ENCODE measurements around the gene FAM43A.
A peak's percentile ranks its signal among the peaks of the same experiment; 100 is the strongest.

FAM43A gene

GRCh38 chr3:194654443-194654842 lies 31.2 kb upstream of the FAM43A start:
- Histone ChIP-seq H3K9ac (ENCODE audit: low read length) (no peak overlapping the region), H2AFZ (ENCODE audit: low read depth, low read length) (no peak overlapping the region), H2BK120ac (ENCODE audit: low read depth, low read length) (no peak overlapping the region), H3K36me3 (ENCODE audit: control insufficient read depth in 1 of 2, insufficient read depth in 2 of 2, low read depth in 1 of 2, low read length in 2 of 2) (peaks cover 25 to 73% of the 10 kb centered on the region in 2 experiments), H2BK5ac (ENCODE audit: low read depth, low read length, poor library complexity, severe bottlenecking) (no peak overlapping the region), H3K18ac (ENCODE audit: low read depth in 1 of 2, low read length in 2 of 2) (no peak overlapping the region), H3K4ac (ENCODE audit: low read depth in 1 of 2, low read length in 2 of 2) (no peak overlapping the region), H3K4me3 (ENCODE audit: insufficient read depth in 1 of 2, low read depth in 1 of 2, low read length in 2 of 2) (no peak overlapping the region), H3K79me1 (replicated peaks; ENCODE audit: low read length, poor library complexity, severe bottlenecking) (peaks cover 15% of the 10 kb centered on the region), H3K27ac (ENCODE audit: low read length, poor library complexity, severe bottlenecking) (no peak overlapping the region), H2AK5ac (ENCODE audit: low read length, severe bottlenecking) (no peak overlapping the region), H3K23ac (ENCODE audit: low read length in 2 of 2) (no peak overlapping the region), H2BK15ac (ENCODE audit: low read depth, poor library complexity, severe bottlenecking) (no peak overlapping the region), H3K4me1 (ENCODE audit: control insufficient read depth, insufficient read depth, low read depth, low read length) (no peaks in the 10 kb centered on the region), H3K27me3 (ENCODE audit: control insufficient read depth in 1 of 2, insufficient read depth in 1 of 2, low read length in 2 of 2) (no peaks in the 10 kb centered on the region), H3K4me2 (ENCODE audit: low read length, poor library complexity, severe bottlenecking) (no peak overlapping the region), H3K9me3 (ENCODE audit: control insufficient read depth, low read length) (no peaks in the 10 kb centered on the region), H2BK12ac (ENCODE audit: low read length in 2 of 2) (no peak overlapping the region), H3K14ac (ENCODE audit: low read length in 2 of 2) (no peak overlapping the region), H4K91ac (ENCODE audit: low read length) (no peak overlapping the region), H4K8ac (ENCODE audit: low read length) (no peak overlapping the region)
- DNase-seq: no peak
- 97% methylated on average over 5 of the region's 5 CpGs for WGBS

- no peak overlapping the region for H3K4ac ChIP-seq (ENCODE audit: low read depth in 1 of 2, low read length in 2 of 2)
- no peaks in the 10 kb centered on the region for H3K27me3 ChIP-seq (ENCODE audit: control insufficient read depth in 1 of 2, insufficient read depth in 1 of 2, low read length in 2 of 2)
- WGBS: 89% methylated on average over 7 of the region's 7 CpGs
Measured at GRCh38 chr3:194657439-194657838, 28.2 kb upstream of the FAM43A start.

GRCh38 chr3:194658477-194659242 lies 27.0 kb upstream of the FAM43A start:
- H3K36me3 ChIP-seq (ENCODE audit: control insufficient read depth in 1 of 2, insufficient read depth in 2 of 2, low read depth in 1 of 2, low read length in 2 of 2): peaks cover 10 to 66% of the 10 kb centered on the region in 2 experiments
- H3K4me1 ChIP-seq (ENCODE audit: control insufficient read depth, insufficient read depth, low read depth, low read length): no peaks in the 10 kb centered on the region
- H3K18ac ChIP-seq (ENCODE audit: low read depth in 1 of 2, low read length in 2 of 2): no peak overlapping the region
- no peak overlapping the region for H4K8ac ChIP-seq (ENCODE audit: low read length)
- H3K27me3 ChIP-seq (ENCODE audit: control insufficient read depth in 1 of 2, insufficient read depth in 1 of 2, low read length in 2 of 2): no peaks in the 10 kb centered on the region
- H2BK5ac ChIP-seq (ENCODE audit: low read depth, low read length, poor library complexity, severe bottlenecking): no peak overlapping the region
- no peak overlapping the region for H2AFZ ChIP-seq (ENCODE audit: low read depth, low read length)
- H2BK12ac ChIP-seq (ENCODE audit: low read length in 2 of 2): no peak overlapping the region
- H3K9ac ChIP-seq (ENCODE audit: low read length): no peak overlapping the region
- H4K91ac ChIP-seq (ENCODE audit: low read length): no peak overlapping the region
- H3K27ac ChIP-seq (ENCODE audit: low read length, poor library complexity, severe bottlenecking): no peak overlapping the region
- H2BK120ac ChIP-seq (ENCODE audit: low read depth, low read length): no peak overlapping the region
- DNase-seq: no peak
- peaks cover 17% of the 10 kb centered on the region for H3K79me1 ChIP-seq (replicated peaks; ENCODE audit: low read length, poor library complexity, severe bottlenecking)
- no peak overlapping the region for H3K4me2 ChIP-seq (ENCODE audit: low read length, poor library complexity, severe bottlenecking)
- 97% methylated on average over 5 of the region's 5 CpGs for WGBS
- no peak overlapping the region for H3K23ac ChIP-seq (ENCODE audit: low read length in 2 of 2)
- no peaks in the 10 kb centered on the region for H3K9me3 ChIP-seq (ENCODE audit: control insufficient read depth, low read length)
- H2BK15ac ChIP-seq (ENCODE audit: low read depth, poor library complexity, severe bottlenecking): no peak overlapping the region
- no peak overlapping the region for H3K14ac ChIP-seq (ENCODE audit: low read length in 2 of 2)
- no peak overlapping the region for H3K4ac ChIP-seq (ENCODE audit: low read depth in 1 of 2, low read length in 2 of 2)
- H3K4me3 ChIP-seq (ENCODE audit: insufficient read depth in 1 of 2, low read depth in 1 of 2, low read length in 2 of 2): no peak overlapping the region
- H2AK5ac ChIP-seq (ENCODE audit: low read length, severe bottlenecking): no peak overlapping the region

More at GRCh38 chr3:194657439-194657838, 28.2 kb upstream of the FAM43A start:
- no peaks in the 10 kb centered on the region for H3K4me1 ChIP-seq (ENCODE audit: control insufficient read depth, insufficient read depth, low read depth, low read length)
- no peak overlapping the region for H2AFZ ChIP-seq (ENCODE audit: low read depth, low read length)
- peaks cover 20% of the 10 kb centered on the region for H3K79me1 ChIP-seq (replicated peaks; ENCODE audit: low read length, poor library complexity, severe bottlenecking)
- peaks cover 20 to 69% of the 10 kb centered on the region in 2 experiments for H3K36me3 ChIP-seq (ENCODE audit: control insufficient read depth in 1 of 2, insufficient read depth in 2 of 2, low read depth in 1 of 2, low read length in 2 of 2)
- H2BK120ac ChIP-seq (ENCODE audit: low read depth, low read length): no peak overlapping the region
- H2BK15ac ChIP-seq (ENCODE audit: low read depth, poor library complexity, severe bottlenecking): no peak overlapping the region
- no peak overlapping the region for H3K4me2 ChIP-seq (ENCODE audit: low read length, poor library complexity, severe bottlenecking)
- H2BK5ac ChIP-seq (ENCODE audit: low read depth, low read length, poor library complexity, severe bottlenecking): no peak overlapping the region
- DNase-seq: no peak
- H4K91ac ChIP-seq (ENCODE audit: low read length): no peak overlapping the region
- no peak overlapping the region for H2BK12ac ChIP-seq (ENCODE audit: low read length in 2 of 2)
- no peak overlapping the region for H3K14ac ChIP-seq (ENCODE audit: low read length in 2 of 2)
- H2AK5ac ChIP-seq (ENCODE audit: low read length, severe bottlenecking): no peak overlapping the region
- no peaks in the 10 kb centered on the region for H3K9me3 ChIP-seq (ENCODE audit: control insufficient read depth, low read length)
- no peak overlapping the region for H3K4me3 ChIP-seq (ENCODE audit: insufficient read depth in 1 of 2, low read depth in 1 of 2, low read length in 2 of 2)
- H4K8ac ChIP-seq (ENCODE audit: low read length): no peak overlapping the region
- H3K23ac ChIP-seq (ENCODE audit: low read length in 2 of 2): no peak overlapping the region
- no peak overlapping the region for H3K18ac ChIP-seq (ENCODE audit: low read depth in 1 of 2, low read length in 2 of 2)
- no peak overlapping the region for H3K27ac ChIP-seq (ENCODE audit: low read length, poor library complexity, severe bottlenecking)
- no peak overlapping the region for H3K9ac ChIP-seq (ENCODE audit: low read length)

GRCh38 chr3:194659778-194660177 lies 25.9 kb upstream of the FAM43A start:
- no peaks in the 10 kb centered on the region for H3K27me3 ChIP-seq (ENCODE audit: control insufficient read depth in 1 of 2, insufficient read depth in 1 of 2, low read length in 2 of 2)

More at GRCh38 chr3:194659778-194660177, 25.9 kb upstream of the FAM43A start:
- Histone ChIP-seq H2BK120ac (ENCODE audit: low read depth, low read length) (no peak overlapping the region), H3K79me1 (replicated peaks; ENCODE audit: low read length, poor library complexity, severe bottlenecking) (peaks cover 16% of the 10 kb centered on the region), H3K9me3 (ENCODE audit: control insufficient read depth, low read length) (no peaks in the 10 kb centered on the region), H4K91ac (ENCODE audit: low read length) (no peak overlapping the region), H2BK12ac (ENCODE audit: low read length in 2 of 2) (no peak overlapping the region), H3K36me3 (ENCODE audit: control insufficient read depth in 1 of 2, insufficient read depth in 2 of 2, low read depth in 1 of 2, low read length in 2 of 2) (peaks cover 16 to 72% of the 10 kb centered on the region in 2 experiments), H4K8ac (ENCODE audit: low read length) (no peak overlapping the region), H2AFZ (ENCODE audit: low read depth, low read length) (no peak overlapping the region), H2BK15ac (ENCODE audit: low read depth, poor library complexity, severe bottlenecking) (no peak overlapping the region), H3K23ac (ENCODE audit: low read length in 2 of 2) (no peak overlapping the region), H3K4me2 (ENCODE audit: low read length, poor library complexity, severe bottlenecking) (no peak overlapping the region), H3K18ac (ENCODE audit: low read depth in 1 of 2, low read length in 2 of 2) (no peak overlapping the region), H3K9ac (ENCODE audit: low read length) (peak overlapping the region; percentile 24), H2AK5ac (ENCODE audit: low read length, severe bottlenecking) (no peak overlapping the region), H3K4me1 (ENCODE audit: control insufficient read depth, insufficient read depth, low read depth, low read length) (no peaks in the 10 kb centered on the region), H3K27ac (ENCODE audit: low read length, poor library complexity, severe bottlenecking) (no peak overlapping the region), H3K14ac (ENCODE audit: low read length in 2 of 2) (no peak overlapping the region), H3K4ac (ENCODE audit: low read depth in 1 of 2, low read length in 2 of 2) (no peak overlapping the region), H3K4me3 (ENCODE audit: insufficient read depth in 1 of 2, low read depth in 1 of 2, low read length in 2 of 2) (no peak overlapping the region), H2BK5ac (ENCODE audit: low read depth, low read length, poor library complexity, severe bottlenecking) (no peak overlapping the region)
- WGBS: 93% methylated on average over 7 of the region's 7 CpGs
- no peak for DNase-seq
